HCT116 (cell line): ENCODE results near the gene EEFSEC.

ENCODE experiments used
- MAX ChIP-seq: IDR thresholded peaks from 2 replicates; pipeline ENCODE4 v1.6.1; 2012
- ZNF274 ChIP-seq: fragments of 200-500 bp; sonication (Bioruptor generic); IDR thresholded peaks from 2 replicates; pipeline ENCODE4 v1.6.1; 2014; ENCODE audit warnings: mild to moderate bottlenecking, low read depth, low read length, inconsistent platforms
- TF ChIP-seq, protein P1 (sequence below), 3 experiments: fragments of 200-600 bp in 1 of 3; sonication (generic) in 1 of 3; IDR thresholded peaks in 2 of 3; conservative IDR thresholded peaks in 1 of 3; 2 replicates each; pipeline ENCODE4 v1.5.1; 2012 to 2017; ENCODE audit warnings: low read depth in 2 of 3, low read length in 2 of 3, antibody characterized with exemption in 1 of 3, borderline replicate concordance in 1 of 3, control low read depth in 1 of 3, mild to moderate bottlenecking in 1 of 3, mixed read lengths in 1 of 3, mixed run types in 1 of 3, moderate library complexity in 1 of 3; ENCODE audit not compliant: insufficient read depth in 1 of 3

DNA sequence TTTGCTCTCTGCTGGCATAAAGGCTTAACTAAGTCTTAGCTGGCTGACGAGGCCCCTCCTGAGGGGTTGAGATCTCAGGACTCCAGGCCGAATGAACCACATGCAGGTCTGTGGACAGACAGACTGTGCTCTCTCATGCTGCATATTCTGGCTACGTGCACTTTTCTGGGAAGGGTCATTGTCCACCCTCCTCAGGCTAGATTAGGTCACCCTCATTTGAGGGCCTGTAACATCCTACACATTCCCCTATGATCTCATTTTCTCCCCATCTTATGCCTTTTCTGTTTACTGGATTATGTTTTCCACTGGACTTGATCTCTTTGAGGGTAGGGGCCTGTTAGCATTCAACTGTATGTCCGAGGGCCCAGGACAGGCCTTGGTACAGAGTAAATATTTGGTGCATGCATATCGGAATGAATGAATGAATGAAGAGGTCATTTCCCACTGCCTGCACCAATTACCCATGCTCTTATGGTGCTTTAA, 13.7 kb downstream of the EEFSEC start:
- TF ChIP-seq, protein P1, sequence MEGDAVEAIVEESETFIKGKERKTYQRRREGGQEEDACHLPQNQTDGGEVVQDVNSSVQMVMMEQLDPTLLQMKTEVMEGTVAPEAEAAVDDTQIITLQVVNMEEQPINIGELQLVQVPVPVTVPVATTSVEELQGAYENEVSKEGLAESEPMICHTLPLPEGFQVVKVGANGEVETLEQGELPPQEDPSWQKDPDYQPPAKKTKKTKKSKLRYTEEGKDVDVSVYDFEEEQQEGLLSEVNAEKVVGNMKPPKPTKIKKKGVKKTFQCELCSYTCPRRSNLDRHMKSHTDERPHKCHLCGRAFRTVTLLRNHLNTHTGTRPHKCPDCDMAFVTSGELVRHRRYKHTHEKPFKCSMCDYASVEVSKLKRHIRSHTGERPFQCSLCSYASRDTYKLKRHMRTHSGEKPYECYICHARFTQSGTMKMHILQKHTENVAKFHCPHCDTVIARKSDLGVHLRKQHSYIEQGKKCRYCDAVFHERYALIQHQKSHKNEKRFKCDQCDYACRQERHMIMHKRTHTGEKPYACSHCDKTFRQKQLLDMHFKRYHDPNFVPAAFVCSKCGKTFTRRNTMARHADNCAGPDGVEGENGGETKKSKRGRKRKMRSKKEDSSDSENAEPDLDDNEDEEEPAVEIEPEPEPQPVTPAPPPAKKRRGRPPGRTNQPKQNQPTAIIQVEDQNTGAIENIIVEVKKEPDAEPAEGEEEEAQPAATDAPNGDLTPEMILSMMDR (IDR thresholded peaks at IDR 0.05 in 2 of 3, conservative IDR thresholded peaks at IDR 0.05 in 1 of 3; ENCODE audit: borderline replicate concordance in 1 of 3, insufficient read depth in 1 of 3, low read depth in 2 of 3, low read length in 2 of 3), result no peak
- TF ChIP-seq ZNF274 (no peak), MAX (no peak)
